Activated CD8-positive, alpha-beta memory T cell treated with anti-CD3 and anti-CD28 coated beads, Interleukin-2, amount 50 U/mL, for 24 hours (primary cell): ENCODE measurements around the gene RNF167.

Experiments
- DNase-seq: peaks from one replicate; pipeline ENCODE4 v3.0.0-alpha.2; 2020; ENCODE audit errors: extremely low read depth

The RNF167 gene

DNA sequence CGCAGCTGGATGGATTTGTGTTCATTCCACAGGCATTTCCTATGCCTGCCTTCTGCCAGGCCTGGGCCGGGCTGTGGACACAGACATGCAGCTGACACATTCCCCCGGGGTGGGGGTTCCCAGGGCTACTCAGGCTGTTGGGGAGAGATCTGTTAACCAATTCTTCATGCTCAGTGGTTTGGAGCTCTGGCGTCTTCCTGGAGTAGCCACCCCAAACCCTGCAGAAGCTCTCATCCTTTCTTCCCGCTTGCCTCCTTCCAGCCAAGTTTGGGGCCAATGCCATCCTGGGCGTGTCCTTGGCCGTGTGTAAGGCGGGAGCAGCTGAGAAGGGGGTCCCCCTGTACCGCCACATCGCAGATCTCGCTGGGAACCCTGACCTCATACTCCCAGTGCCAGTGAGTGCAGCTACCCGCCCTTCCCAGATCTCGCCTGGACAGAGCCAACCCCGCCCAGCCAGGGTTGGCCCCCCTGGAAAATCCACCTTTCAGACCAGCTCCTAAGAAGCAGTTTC is 13.4 kb downstream of the RNF167 start:
- no peak for DNase-seq

DNA sequence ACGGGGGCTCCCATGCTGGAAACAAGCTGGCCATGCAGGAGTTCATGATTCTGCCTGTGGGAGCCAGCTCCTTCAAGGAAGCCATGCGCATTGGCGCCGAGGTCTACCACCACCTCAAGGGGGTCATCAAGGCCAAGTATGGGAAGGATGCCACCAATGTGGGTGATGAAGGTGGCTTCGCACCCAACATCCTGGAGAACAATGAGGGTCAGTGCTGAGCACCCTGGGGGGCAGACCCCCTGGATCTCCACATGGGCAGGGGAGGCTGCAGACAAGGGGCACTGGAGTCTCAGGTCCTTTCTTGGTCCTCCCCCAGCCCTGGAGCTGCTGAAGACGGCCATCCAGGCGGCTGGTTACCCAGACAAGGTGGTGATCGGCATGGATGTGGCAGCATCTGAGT is 15.0 kb downstream of the RNF167 start:
- no peak for DNase-seq

- DNase-seq, result no peak
Measured at GRCh38 chr17:4956493-4957061, 16.5 kb downstream of the RNF167 start.

- no peak for DNase-seq
Measured at GRCh38 chr17:4958102-4958501, 18.0 kb downstream of the RNF167 start.

DNA sequence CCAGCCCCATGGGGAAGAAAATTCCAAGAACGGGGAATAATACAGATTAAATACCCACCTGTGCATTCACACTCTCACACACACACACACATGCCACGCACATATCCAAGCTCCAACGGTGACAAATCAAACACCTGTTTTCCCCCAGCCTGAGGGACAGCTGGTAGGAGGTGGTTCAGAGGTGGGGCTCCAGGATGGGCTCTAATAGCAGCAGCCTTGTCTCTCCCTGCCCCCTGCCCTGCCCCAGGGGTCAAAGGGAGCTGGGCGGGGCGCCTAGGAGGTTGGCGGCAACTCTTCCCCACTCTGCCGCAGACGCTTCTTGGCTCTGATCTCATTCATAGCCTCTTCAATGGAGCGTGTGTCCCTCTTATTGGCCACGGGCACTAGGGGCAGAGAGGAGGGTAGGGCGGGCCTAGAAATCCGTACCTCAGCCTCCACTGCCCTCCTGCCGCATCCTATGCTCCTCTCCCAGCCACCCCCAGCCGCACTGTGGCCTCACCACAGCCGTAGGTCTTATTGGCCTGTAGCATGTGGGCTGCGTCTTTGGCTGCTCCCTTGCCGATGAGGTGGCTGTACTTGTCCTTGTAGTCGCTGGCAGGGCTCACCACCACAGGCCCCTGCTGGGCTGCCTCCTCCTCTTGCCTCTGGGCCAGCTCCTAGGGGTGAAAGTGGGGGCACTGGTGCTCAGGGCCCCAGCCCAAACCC is 19.3 kb downstream of the RNF167 start:
- DNase-seq, result no peak

DNA sequence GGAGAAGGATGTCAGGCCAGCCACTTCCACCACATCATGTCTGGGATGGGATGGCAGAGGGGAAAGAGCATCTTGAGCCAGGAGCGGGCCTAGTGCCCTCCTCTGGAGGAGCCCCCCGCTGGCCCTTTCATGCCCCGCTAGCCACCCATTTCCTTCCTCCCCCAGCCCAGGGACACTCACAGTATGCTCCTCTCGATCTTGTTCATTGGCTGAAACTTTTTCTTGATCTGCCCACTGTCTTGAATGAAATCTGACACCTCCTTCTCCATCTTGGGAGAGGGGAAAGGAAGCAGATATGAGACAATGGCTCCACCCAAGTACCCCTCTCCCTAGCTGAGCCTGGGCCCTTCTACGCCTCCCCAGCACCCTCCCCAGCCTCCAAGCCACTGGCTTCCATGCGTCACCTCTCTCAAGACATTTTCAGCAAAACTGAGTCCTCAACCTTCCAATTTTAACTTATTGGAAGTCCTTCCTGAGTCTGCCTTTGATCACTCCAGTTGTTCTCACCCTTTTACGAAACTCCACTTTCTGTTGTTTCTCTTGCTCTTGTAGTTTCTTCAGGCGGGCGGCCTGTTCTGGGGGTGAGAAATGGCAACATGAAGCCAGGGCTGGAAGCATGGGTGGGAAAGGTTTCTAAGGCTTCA is 20.3 kb downstream of the RNF167 start:
- DNase-seq, result no peak

GRCh38 chr17:4965311-4965986 is 25.4 kb downstream of the RNF167 start:
- DNase-seq, result no peak

DNA sequence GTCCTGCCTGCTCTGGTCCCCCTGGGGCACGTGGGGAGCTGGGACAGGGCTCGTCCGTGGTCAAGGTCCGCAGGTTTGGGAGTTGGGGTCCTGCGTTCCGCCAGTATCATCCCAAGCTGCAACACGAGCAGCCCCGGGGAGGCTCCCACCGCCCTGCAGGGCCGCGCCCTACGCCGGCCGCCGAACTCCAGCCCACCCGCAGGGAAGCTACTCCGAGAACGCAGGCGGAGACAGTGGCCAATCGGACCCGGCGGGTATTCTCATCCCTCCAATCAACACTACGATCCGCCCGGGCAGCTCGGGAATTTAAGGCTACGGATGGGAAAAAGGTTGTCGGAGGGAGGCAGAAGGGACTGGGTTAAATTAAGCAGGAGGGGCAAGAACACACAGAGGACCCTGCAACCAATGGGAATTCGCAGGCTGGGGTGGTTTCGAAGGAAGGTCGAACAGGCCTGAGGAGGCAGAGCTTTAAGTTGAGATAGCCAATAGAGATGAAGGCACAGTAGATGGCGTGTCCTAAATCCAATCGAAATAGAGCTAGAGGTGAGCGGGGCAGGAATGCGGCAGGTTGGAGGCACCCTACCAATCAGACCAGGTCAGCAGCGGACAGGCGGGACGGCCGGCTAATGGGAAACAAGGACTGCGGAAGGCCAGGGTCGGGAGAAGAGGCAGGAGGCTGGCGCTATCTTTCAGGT is 26.9 kb downstream of the RNF167 start:
- peak; percentile 93 for DNase-seq

DNA sequence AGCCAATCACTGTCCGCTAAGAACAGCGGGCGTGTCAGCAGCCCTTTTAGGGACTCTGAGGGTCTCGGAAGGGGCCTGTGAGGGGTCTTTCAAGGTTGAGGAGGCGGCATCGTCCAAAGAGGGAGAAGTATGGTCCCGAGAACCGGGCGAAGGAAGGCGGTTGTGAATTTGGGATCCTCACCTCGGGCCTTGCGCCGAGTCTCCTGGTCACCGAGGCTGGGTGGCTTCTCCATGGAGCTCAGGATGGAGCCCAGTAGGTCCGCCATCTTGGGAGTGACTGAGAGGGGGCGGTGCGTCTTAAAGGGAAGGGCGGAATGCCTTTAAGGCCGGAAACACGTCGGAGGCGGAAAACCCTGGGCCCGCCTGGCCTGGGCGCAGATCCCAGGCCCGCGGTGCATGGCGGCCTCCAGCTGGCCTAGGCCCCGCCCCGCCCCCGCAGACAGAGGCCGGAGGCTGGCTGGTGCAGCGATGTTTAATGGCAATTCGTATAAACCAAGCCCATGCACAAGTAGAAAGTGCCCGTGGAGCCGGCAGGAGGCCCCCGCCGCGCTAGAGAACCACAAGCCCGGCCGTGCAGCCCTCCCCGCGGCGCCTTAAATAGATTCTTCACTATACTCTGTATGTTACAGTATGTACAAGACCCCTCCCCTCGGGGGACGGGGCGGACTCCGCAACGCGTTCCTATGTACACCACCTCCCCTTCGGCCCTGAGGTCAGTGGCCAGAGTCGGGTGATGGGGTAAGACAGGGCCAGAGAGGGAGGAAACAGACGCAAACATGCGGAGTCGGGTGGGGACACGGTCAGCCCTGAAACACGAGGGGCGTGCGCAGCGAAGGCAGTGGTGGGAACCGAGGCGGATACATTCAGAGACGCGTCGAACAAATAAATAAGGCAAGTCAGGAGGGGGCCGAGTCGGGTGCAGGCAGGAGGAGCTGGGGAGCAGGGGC is 27.7 kb downstream of the RNF167 start, which contains the start of gene SPAG7:
TSS of gene SPAG7 (minus strand) at position 279 of the 947 bp plus-strand sequence. CDS start at position 266, 13 bp downstream.
- peak; percentile 80 for DNase-seq

GRCh38 chr17:4968486-4969046 is 28.5 kb downstream of the RNF167 start:
- DNase-seq, result no peak

DNA sequence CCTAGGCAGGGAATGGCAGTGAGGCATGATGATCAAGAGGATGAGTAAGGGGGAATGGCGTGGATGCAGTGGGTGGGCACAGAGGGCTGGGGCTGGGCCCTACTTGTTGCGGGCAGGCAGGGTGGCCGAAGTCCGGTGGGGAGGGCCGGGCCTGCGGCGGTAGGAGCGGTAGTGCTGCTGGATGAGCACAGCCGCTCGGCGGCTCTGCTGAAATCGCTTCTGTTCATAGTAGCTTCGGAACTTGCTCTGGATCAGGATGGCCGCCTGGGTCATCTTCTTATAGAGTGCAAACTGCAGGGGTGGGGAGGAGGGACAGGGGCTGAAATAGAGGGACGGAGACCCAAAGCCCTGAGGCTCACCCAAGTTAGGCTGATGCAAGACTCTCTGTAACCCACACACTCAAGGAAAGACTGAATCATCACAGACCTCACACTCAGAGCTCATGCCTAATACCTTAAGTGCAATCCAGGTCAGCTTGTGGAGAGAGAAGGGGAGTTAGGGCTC is 29.0 kb downstream of the RNF167 start:
- no peak for DNase-seq

- DNase-seq, result no peak
Measured at GRCh38 chr17:4969551-4970173, 29.6 kb downstream of the RNF167 start.

- no peak for DNase-seq
Measured at GRCh38 chr17:4970273-4970672, 30.2 kb downstream of the RNF167 start.

DNA sequence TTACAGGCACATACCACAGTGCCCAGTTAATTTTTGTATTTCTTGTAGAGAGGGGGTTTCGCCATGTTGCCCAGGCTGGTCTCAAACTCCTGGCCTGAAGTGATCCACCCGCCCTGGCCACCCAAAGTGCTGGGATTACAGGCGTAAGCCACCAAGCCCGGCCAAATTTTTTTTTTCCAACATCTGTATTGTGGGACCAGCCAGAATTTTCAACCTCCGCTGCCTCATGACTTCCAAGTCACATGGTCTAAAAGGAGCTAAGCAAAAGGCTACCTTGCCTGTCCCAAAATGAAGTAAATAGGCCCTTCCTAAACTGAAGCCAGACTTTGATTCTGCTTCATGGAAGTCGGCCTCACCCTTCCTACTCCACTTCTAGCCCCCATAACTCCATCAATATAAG is 31.8 kb downstream of the RNF167 start:
- DNase-seq, result no peak

DNA sequence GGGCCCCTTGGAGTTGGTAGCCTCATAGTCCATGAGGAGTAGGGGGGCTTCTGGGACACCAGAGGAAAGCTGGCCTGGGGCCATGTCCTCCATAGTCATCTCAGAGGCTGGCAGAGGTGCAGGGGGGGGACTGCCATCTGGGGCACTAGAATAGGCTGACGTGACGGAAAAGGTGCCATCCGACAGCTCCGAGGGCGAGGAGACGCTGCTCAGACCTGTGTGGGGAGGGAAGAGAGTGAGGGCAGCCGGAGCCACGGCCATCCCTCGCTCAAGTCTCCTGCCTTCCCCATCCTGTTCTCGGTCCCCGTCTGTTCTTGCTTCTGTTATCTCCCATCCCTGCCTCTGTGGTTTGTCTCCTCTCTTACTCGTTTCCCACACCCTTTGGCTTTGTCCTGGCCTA is 32.3 kb downstream of the RNF167 start:
- no peak for DNase-seq

GRCh38 chr17:4972752-4973151 is 32.7 kb downstream of the RNF167 start:
- no peak for DNase-seq

DNA sequence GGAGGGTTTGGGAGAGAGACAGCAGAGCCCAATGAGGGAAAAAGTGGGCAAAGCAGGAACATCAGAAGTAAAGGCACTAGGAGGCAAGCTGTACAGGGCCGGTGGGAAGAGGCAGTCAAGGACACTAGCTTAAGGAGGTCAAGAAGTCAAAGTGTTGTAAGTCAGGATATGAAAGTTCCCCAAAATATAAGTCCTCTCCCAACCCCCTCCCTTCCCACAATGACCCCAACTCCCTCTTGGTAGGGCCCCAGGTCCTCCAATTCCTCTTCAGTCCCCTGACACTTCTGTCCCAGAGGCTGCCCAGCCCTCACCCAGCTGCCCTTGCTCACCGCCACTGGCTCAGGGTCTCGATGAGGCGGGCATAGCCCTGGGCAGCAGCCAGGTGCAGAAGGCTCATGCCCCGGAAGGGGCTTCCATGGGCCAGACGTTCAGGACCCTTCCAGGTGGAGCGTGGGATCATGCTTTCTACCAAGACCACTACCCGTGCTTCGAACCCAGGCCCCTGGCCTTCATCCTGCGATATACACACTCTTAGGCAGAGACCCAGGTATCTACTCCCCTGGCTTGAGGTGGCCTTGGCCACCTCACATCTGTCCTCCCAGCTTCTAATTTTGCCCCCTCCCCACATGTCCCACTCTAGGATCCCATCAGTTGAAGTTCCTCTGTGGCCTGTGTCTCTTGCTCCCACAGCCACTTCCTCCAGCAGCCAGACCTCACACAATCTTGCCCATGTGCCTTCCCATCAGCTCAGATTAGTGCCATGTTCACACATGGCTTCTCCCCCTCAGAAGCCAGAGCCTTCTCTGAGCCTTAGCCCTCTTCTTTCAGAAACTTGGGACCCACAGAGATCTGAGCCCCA is 33.4 kb downstream of the RNF167 start:
- DNase-seq, result no peak

GRCh38 chr17:4974115-4974670 is 34.1 kb downstream of the RNF167 start:
- DNase-seq, result no peak
